B cell (primary cell): ENCODE data around the gene CCDC178. TPM values are rescaled to one million over a fixed set of nuclear protein-coding genes. Genes with fewer than 3 reads are reported as not detected.

Experiments
- ATAC-seq: fragments of 200-7000 bp; cut with Tn5 transposase; one replicate; pipeline ENCODE4 v1.10.0; 2021; ENCODE audit warnings: low read depth, mild to moderate bottlenecking, moderate number of reproducible peaks, moderate library complexity
- CTCF ChIA-PET: fragments of 350-600 bp; sonication (Branson Sonifier 250); formaldehyde crosslinking; loops from one replicate; lab custom pipeline; 2021; ENCODE audit warnings: antibody characterized with exemption, inconsistent platforms; lab: Charles Lee
- POLR2A ChIA-PET: fragments of 350-600 bp; sonication (Branson Sonifier 250); formaldehyde crosslinking; loops from one replicate; lab custom pipeline; 2021; ENCODE audit warnings: antibody characterized with exemption; lab: Charles Lee
- DNase-seq: peaks from one replicate; pipeline ENCODE4 v3.0.0; 2013
- H2AFZ ChIP-seq: 2 replicates; pipeline ENCODE4 v1.6.1; 2012; ENCODE audit warnings: mild to moderate bottlenecking, low read depth, low read length; ENCODE audit not compliant: insufficient read depth, poor library complexity, severe bottlenecking
- H3K27ac ChIP-seq, 2 donors: 1 replicate in 1 of 2; 2 replicates in 1 of 2; pipeline ENCODE4 v1.5.1; 2012 to 2013; ENCODE audit warnings: low read length in 2 of 2, mild to moderate bottlenecking in 2 of 2, moderate library complexity in 1 of 2
- H3K27me3 ChIP-seq, 4 experiments: fragments of 200-600 bp in 1 of 4; sonication (generic) in 1 of 4; replicated peaks in 1 of 4; 1 replicate in 2 of 4; 2 replicates in 2 of 4; pipeline versions ENCODE4 v1.6.1 to v1.7.0; 2013 to 2016; ENCODE audit warnings: low read length in 3 of 4, mild to moderate bottlenecking in 2 of 4, mixed read lengths in 1 of 4, moderate library complexity in 1 of 4; ENCODE audit not compliant: insufficient read depth in 4 of 4, control insufficient read depth in 3 of 4; ENCODE audit errors: control extremely low read depth in 1 of 4
- H3K36me3 ChIP-seq, 2 experiments: replicated peaks in 1 of 2; 1 replicate in 1 of 2; 2 replicates in 1 of 2; pipeline versions ENCODE4 v1.6.1 to v1.7.1; 2013; ENCODE audit warnings: low read length in 1 of 2; ENCODE audit not compliant: insufficient read depth in 2 of 2, control insufficient read depth in 1 of 2; ENCODE audit errors: control extremely low read depth in 1 of 2, extremely low read depth in 1 of 2
- H3K4me1 ChIP-seq, 2 donors: fragments of 200-600 bp in 1 of 2; sonication (generic) in 1 of 2; 1 replicate in 1 of 2; 2 replicates in 1 of 2; pipeline versions ENCODE4 v1.5.1 to v1.6.1; 2013 to 2017; ENCODE audit warnings: low read length in 2 of 2; ENCODE audit not compliant: control insufficient read depth in 2 of 2, insufficient read depth in 2 of 2
- H3K4me2 ChIP-seq: replicated peaks from 2 replicates; pipeline ENCODE3; 2012; ENCODE audit warnings: mild to moderate bottlenecking, low read depth, low read length; ENCODE audit not compliant: poor library complexity, severe bottlenecking
- H3K4me3 ChIP-seq, 5 experiments: fragments of 200-600 bp in 1 of 5; sonication (generic) in 1 of 5; 1 replicate in 3 of 5; 2 replicates in 2 of 5; pipeline versions ENCODE4 v1.5.1 to v1.7.0; 2011 to 2016; ENCODE audit warnings: low read length in 4 of 5, mild to moderate bottlenecking in 4 of 5, low read depth in 2 of 5, control low read depth in 1 of 5, moderate library complexity in 1 of 5; ENCODE audit not compliant: insufficient read depth in 1 of 5; ENCODE audit errors: control extremely low read depth in 1 of 5, extremely low read depth in 1 of 5
- H3K79me2 ChIP-seq: fragments of 200-600 bp; sonication (generic); one replicate; pipeline ENCODE4 v1.6.0; 2016; ENCODE audit warnings: low read length; ENCODE audit not compliant: control insufficient read depth, insufficient read depth
- H3K9ac ChIP-seq: fragments of 200-600 bp; sonication (generic); 2 replicates; pipeline ENCODE4 v1.6.1; 2017; ENCODE audit warnings: mild to moderate bottlenecking, low read length, moderate library complexity
- H3K9me3 ChIP-seq, 3 donors: one replicate each; pipeline versions ENCODE4 v1.6.1 to v1.7.1; 2013; ENCODE audit warnings: low read length in 2 of 3; ENCODE audit not compliant: control insufficient read depth in 2 of 3, insufficient read depth in 1 of 3; ENCODE audit errors: control extremely low read depth in 1 of 3
- H4K20me1 ChIP-seq: 2 replicates; pipeline ENCODE4 v1.6.0; 2012; ENCODE audit warnings: mild to moderate bottlenecking, low read length; ENCODE audit not compliant: insufficient read depth, control insufficient read depth, poor library complexity, severe bottlenecking
- H3K27ac Mint-ChIP-seq: one replicate; pipeline ENCODE4 v1.8.0; 2021; ENCODE audit warnings: mixed read lengths
- H3K27me3 Mint-ChIP-seq: one replicate; pipeline ENCODE4 v1.8.0; 2021; ENCODE audit warnings: mixed read lengths
- H3K4me1 Mint-ChIP-seq: one replicate; pipeline ENCODE4 v1.8.0; 2021; ENCODE audit warnings: mixed read lengths
- H3K4me3 Mint-ChIP-seq: one replicate; pipeline ENCODE4 v1.8.0; 2021; ENCODE audit warnings: mixed read lengths
- H3K9me3 Mint-ChIP-seq: one replicate; pipeline ENCODE4 v1.8.0; 2022; ENCODE audit warnings: mixed read lengths; ENCODE audit not compliant: insufficient read depth
- CTCF ChIP-seq: fragments of 200-600 bp; IDR thresholded peaks from one replicate; pipeline ENCODE4 v1.8.0; 2022; ENCODE audit warnings: antibody characterized with exemption, mild to moderate bottlenecking
- EZH2 ChIP-seq: IDR thresholded peaks from 2 replicates; pipeline ENCODE4 v1.6.1; 2012; ENCODE audit warnings: borderline replicate concordance, low read depth, mild to moderate bottlenecking, moderate library complexity, low read length; ENCODE audit not compliant: insufficient read depth, poor library complexity, severe bottlenecking
- WGBS: methylation state at CpG from one replicate; pipeline ENCODE4 v1.1.5; 2013; ENCODE audit warnings: missing lambda C conversion rate; ENCODE audit not compliant: insufficient coverage; 5-methylcytosine and 5-hydroxymethylcytosine counted together
- intact Hi-C: fragments of 100-400 bp; cut with micrococcal nuclease; formaldehyde crosslinking; loops from one replicate; pipeline ENCODE4 v1.10.0; 2022
- polyA plus RNA-seq: library from polyadenylated mRNA; depleted of rRNA; stranded (reverse); fragments of >200 nt; gene quantifications from 2 replicates; pipeline ENCODE4 v1.2.3, GENCODE V29; 2012
- total RNA-seq, 2 donors: library from RNA; stranded (reverse); fragments of 120-200 nt in 1 of 2; gene quantifications; 1 replicate in 1 of 2; 2 replicates in 1 of 2; pipeline versions ENCODE4 v1.2.3 to v1.2.4, GENCODE V29; 2013 to 2022

CCDC178 gene
- total and polyA plus RNA-seq, 2 donors (not counting 1 experiment from before 2014, with no cell fraction given) = not detected

- Histone ChIP-seq H3K36me3 (no peaks in the 10 kb centered on the region), H3K4me3 (no peak overlapping the region), H3K9ac (no peak overlapping the region), H3K27me3 (peaks cover 0 to 8% (median 0%) of the 10 kb centered on the region in 4 experiments), H3K4me2 (no peak overlapping the region), H3K9me3 (no peaks in the 10 kb centered on the region), H3K79me2 (no peaks in the 10 kb centered on the region), H3K4me1 (no peaks in the 10 kb centered on the region), H2AFZ (no peak overlapping the region), H4K20me1 (no peaks in the 10 kb centered on the region), H3K27ac (no peak overlapping the region)
- no peak overlapping the region for H3K27ac Mint-ChIP-seq
- TF ChIP-seq CTCF (no peak), EZH2 (no peak)
- WGBS = 100% methylated on average over 1 of the region's 2 CpGs
- intact Hi-C loops = no loop called here
- no peak for ATAC-seq
- ChIA-PET CTCF (no interaction called here), POLR2A (no interaction called here)
- H3K4me3 Mint-ChIP-seq = no peak overlapping the region
- no peaks in the 10 kb centered on the region for H3K9me3 Mint-ChIP-seq
- no peak for DNase-seq
- peaks cover 12% of the 10 kb centered on the region for H3K27me3 Mint-ChIP-seq
- no peaks in the 10 kb centered on the region for H3K4me1 Mint-ChIP-seq
Measured at GRCh38 chr18:32968248-32968647, 472.3 kb downstream of the CCDC178 start.

- Histone ChIP-seq H3K79me2 (no peaks in the 10 kb centered on the region), H3K36me3 (no peaks in the 10 kb centered on the region), H2AFZ (no peak overlapping the region), H3K4me1 (no peaks in the 10 kb centered on the region), H3K4me2 (no peak overlapping the region), H3K27me3 (peaks cover 0 to 8% (median 0%) of the 10 kb centered on the region in 4 experiments), H3K9me3 (no peaks in the 10 kb centered on the region), H3K9ac (no peak overlapping the region), H3K4me3 (no peak overlapping the region), H3K27ac (no peak overlapping the region), H4K20me1 (no peaks in the 10 kb centered on the region)
- Mint-ChIP-seq H3K4me3 (no peak overlapping the region), H3K27ac (no peak overlapping the region), H3K9me3 (no peaks in the 10 kb centered on the region), H3K27me3 (peaks cover 15% of the 10 kb centered on the region), H3K4me1 (no peaks in the 10 kb centered on the region)
- TF ChIP-seq CTCF = no peak
- TF ChIP-seq EZH2 = no peak
- DNase-seq (no peak), ATAC-seq (no peak)
- intact Hi-C loops = no loop called here
- CTCF ChIA-PET = no interaction called here
- POLR2A ChIA-PET = no interaction called here
Measured at GRCh38 chr18:32966141-32966540, 474.4 kb downstream of the CCDC178 start.
